Colonic mucosa (tissue), 4 donors: ENCODE data around the gene ARHGAP25. TPM values are rescaled to one million over a fixed set of nuclear protein-coding genes. Genes with fewer than 3 reads are reported as not detected.

Experiments
- DNase-seq: peaks from one replicate; pipeline ENCODE4 v3.0.0-alpha.2; 2020
- H3K27ac ChIP-seq: fragments of 200-600 bp; one replicate; pipeline ENCODE4 v1.8.0; 2021
- H3K27me3 ChIP-seq: fragments of 200-600 bp; one replicate; pipeline ENCODE4 v1.8.0; 2021
- H3K36me3 ChIP-seq: fragments of 200-600 bp; one replicate; pipeline ENCODE4 v1.8.0; 2021
- H3K4me1 ChIP-seq: fragments of 200-600 bp; one replicate; pipeline ENCODE4 v1.8.0; 2021; ENCODE audit warnings: mild to moderate bottlenecking
- H3K4me3 ChIP-seq: fragments of 200-600 bp; one replicate; pipeline ENCODE4 v1.8.0; 2021
- H3K9ac ChIP-seq, 2 donors: one replicate each; pipeline ENCODE4 v1.7.0; 2013; ENCODE audit warnings: control low read depth in 2 of 2, low read depth in 2 of 2, low read length in 2 of 2
- H3K9me3 ChIP-seq: fragments of 200-600 bp; one replicate; pipeline ENCODE4 v1.8.0; 2021
- CTCF ChIP-seq: fragments of 200-600 bp; IDR thresholded peaks from one replicate; pipeline ENCODE4 v1.8.0; 2022; ENCODE audit warnings: antibody characterized with exemption, mild to moderate bottlenecking
- intact Hi-C: fragments of 100-400 bp; cut with DNase I; formaldehyde crosslinking; loops from one replicate; pipeline ENCODE4 v1.14.1; 2022
- total RNA-seq, 2 donors: library from RNA; stranded (reverse); fragmentation: NEBNext Ultra II Directional in 1 of 2; extraction: Animal tissue kit (Norgen Biotek cat#: 25700) in 1 of 2; gene quantifications; one replicate each; pipeline ENCODE4 v1.2.1, GENCODE V29; 2021
- donor health status: healthy.
- donor health status: DM: no; HTN: no; CAD: no.
- donor health status: DM: no; HTN: no; CAD: no.

Gene ARHGAP25
- total RNA-seq, 2 donors from 2014 or later, result 3.6 to 3.7 TPM

GRCh38 chr2:68726100-68726499 is 8.5 kb upstream of the ARHGAP25 start:
- no peak overlapping the region for H3K9ac ChIP-seq
- H3K4me3 ChIP-seq, result no peak overlapping the region
- intact Hi-C loops, result no loop called here
- H3K27ac ChIP-seq, result no peak overlapping the region
- H3K4me1 ChIP-seq, result peaks cover 3% of the 10 kb centered on the region
- TF ChIP-seq CTCF, result no peak
- no peaks in the 10 kb centered on the region for H3K36me3 ChIP-seq
- H3K27me3 ChIP-seq, result no peaks in the 10 kb centered on the region
- no peak for DNase-seq
- no peaks in the 10 kb centered on the region for H3K9me3 ChIP-seq

DNA sequence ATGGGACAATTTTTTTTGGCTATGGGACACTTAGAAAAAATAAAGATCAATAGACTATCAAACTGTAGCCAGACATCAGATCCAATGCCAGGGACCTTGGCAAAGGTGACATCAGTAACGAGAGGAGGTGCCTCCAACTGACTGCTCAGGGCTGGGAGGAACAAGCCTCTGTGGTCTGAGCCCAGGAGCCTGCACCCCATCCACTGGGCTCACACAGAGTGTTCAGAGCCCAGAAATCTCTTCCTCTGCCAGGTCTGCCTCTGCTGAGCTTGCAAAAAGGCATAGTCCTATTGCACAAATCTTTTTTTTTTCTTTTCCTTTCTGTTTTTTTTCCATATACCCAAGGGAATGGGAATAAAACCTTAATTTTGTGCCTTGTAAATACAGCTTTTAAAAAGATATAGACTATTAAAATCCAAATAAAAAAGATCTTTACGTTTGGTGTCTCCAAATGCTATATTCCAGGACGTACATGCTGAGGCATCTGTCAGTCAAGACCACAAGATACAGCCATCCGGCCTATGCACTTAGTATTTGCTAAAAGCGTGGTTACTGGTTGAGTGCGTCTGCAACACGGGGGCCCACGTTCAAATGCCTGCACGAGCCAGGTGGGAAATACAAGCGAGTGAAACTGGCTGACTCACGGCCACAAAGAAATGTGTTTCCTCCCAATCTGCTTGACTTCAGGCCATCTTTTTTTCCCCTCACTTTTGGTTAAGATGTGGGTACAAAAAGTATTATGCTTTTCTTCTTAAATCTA is 7.8 kb upstream of the ARHGAP25 start:
- Histone ChIP-seq H3K27ac (no peak overlapping the region), H3K27me3 (no peaks in the 10 kb centered on the region), H3K9ac (no peak overlapping the region), H3K4me3 (no peak overlapping the region), H3K9me3 (no peaks in the 10 kb centered on the region), H3K4me1 (peaks cover 3% of the 10 kb centered on the region), H3K36me3 (no peaks in the 10 kb centered on the region)
- no peak for DNase-seq
- intact Hi-C loops, result no loop called here
- TF ChIP-seq CTCF, result no peak

DNA sequence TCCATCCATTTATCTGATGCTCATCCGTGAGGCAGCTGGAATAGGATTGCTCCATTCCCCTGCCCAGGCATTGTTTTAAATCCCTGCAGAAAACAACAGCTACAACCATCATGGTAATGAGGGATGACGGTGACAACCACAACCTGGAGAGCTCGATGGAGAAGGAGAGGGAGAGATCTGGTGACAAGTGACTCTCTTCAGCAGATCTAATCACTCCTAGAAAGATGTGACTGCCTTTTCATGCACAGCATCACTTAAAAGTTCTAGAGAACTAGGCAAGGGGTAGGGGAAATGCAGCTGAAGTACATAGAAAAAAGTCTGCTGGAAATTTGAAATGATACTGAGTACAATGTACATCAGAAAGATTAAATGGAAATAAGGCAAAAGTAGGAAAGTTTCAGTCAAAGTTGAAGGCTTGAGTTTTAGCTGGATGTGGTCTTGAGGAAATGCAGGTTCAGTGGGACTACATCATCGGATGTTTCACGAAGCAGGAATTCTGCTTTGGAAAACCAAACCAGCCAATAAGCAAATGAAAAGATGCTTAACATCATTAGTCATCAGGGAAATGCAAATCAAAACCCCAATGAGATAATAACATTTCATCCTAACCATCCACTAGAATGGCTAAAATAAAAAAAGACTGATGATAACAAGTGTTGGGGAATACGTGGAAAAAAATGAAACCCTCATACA is 6.8 kb upstream of the ARHGAP25 start:
- intact Hi-C loops, result no loop called here
- no peak overlapping the region for H3K9ac ChIP-seq
- no peaks in the 10 kb centered on the region for H3K4me1 ChIP-seq
- H3K27ac ChIP-seq, result no peak overlapping the region
- no peak overlapping the region for H3K4me3 ChIP-seq
- no peaks in the 10 kb centered on the region for H3K27me3 ChIP-seq
- TF ChIP-seq CTCF, result no peak
- H3K36me3 ChIP-seq, result no peaks in the 10 kb centered on the region
- H3K9me3 ChIP-seq, result no peaks in the 10 kb centered on the region
- DNase-seq, result no peak

DNA sequence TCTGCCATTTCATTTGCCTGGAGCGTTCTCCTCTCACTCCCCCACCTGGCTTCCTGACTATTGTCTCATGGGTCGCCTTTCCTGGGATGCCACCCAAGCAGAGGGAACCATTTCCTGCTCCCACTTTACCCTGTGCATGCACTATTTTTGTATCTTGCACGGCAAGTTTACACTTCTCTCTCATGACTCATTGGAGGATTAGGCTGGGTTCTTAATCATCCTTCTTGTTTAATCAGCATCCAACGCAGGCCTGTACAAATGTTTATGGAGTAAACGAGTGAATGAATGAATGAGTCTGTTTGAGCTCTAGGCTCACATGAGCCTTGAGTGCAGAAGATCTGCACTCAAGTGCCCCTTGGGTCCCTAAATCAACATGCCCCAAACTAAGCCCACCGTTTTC is 3.8 kb upstream of the ARHGAP25 start:
- no peak for TF ChIP-seq CTCF
- intact Hi-C loops, result no loop called here
- DNase-seq, result no peak
- Histone ChIP-seq H3K36me3 (no peaks in the 10 kb centered on the region), H3K27me3 (no peaks in the 10 kb centered on the region), H3K4me3 (no peak overlapping the region), H3K4me1 (no peaks in the 10 kb centered on the region), H3K9me3 (no peaks in the 10 kb centered on the region), H3K27ac (no peak overlapping the region), H3K9ac (no peak overlapping the region)

- intact Hi-C loops, result no loop called here
- H3K9me3 ChIP-seq, result no peaks in the 10 kb centered on the region
- H3K27me3 ChIP-seq, result no peaks in the 10 kb centered on the region
- no peaks in the 10 kb centered on the region for H3K4me1 ChIP-seq
- no peak overlapping the region for H3K4me3 ChIP-seq
- no peak for DNase-seq
- TF ChIP-seq CTCF, result no peak
- no peaks in the 10 kb centered on the region for H3K36me3 ChIP-seq
- H3K9ac ChIP-seq, result no peak overlapping the region
- H3K27ac ChIP-seq, result no peak overlapping the region
Observed at GRCh38 chr2:68732036-68732932, 2.3 kb upstream of the ARHGAP25 start.
